ENCODE results near the gene CNTF.

Gene CNTF

DNA sequence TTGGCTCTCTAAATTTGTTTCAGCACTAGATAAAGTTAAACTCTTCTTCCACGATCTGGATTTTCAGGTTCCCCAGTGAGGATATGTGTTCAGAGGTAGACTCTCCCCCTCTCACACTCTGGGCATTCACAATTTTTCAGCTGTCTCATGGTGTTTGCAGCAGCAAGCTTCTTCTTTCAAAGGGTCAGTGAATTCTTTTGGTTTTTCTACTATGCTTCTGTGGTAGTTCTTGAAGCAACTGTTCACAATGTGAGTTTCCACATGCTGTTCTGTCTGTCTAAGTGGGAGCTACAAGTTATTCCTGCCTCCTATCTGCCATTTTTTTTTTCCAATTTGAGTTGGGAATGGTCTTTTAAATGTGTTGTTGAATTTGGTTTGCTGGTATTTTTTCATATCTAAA lies 25.4 kb downstream of the CNTF start:
- TF ChIP-seq BACH2 (CRISPR knock-in tag; IDR thresholded peaks at IDR 0.05; ENCODE audit: borderline replicate concordance) (no peak), ZC3H10 (CRISPR knock-in tag; IDR thresholded peaks at IDR 0.05) (no peak), GLIS3 (CRISPR knock-in tag; IDR thresholded peaks at IDR 0.05) (no peak), SNAI2 (CRISPR knock-in tag; IDR thresholded peaks at IDR 0.05) (no peak), ZNF70 (CRISPR knock-in tag; IDR thresholded peaks at IDR 0.05) (no peak), ZNF8 (CRISPR knock-in tag; IDR thresholded peaks at IDR 0.05) (no peak), ESRRG (CRISPR knock-in tag; IDR thresholded peaks at IDR 0.05) (no peak), TOX (CRISPR knock-in tag; IDR thresholded peaks at IDR 0.05; ENCODE audit: borderline replicate concordance) (no peak), ZFP30 (CRISPR knock-in tag; IDR thresholded peaks at IDR 0.05) (no peak), CSDC2 (CRISPR knock-in tag; IDR thresholded peaks at IDR 0.05) (no peak), RARB (CRISPR knock-in tag; IDR thresholded peaks at IDR 0.05) (no peak), ZNF565 (CRISPR knock-in tag; conservative IDR thresholded peaks at IDR 0.05; ENCODE audit: low read depth) (no peak), ZFP3 (CRISPR knock-in tag; IDR thresholded peaks at IDR 0.05) (no peak), TCF4 (CRISPR knock-in tag; IDR thresholded peaks at IDR 0.05; ENCODE audit: borderline replicate concordance) (no peak), PPARA (CRISPR knock-in tag; IDR thresholded peaks at IDR 0.05; ENCODE audit: borderline replicate concordance) (no peak), OSR1 (CRISPR knock-in tag; IDR thresholded peaks at IDR 0.05) (no peak), ARNTL (CRISPR knock-in tag; IDR thresholded peaks at IDR 0.05; ENCODE audit: borderline replicate concordance, low read depth) (no peak)
- TF ChIP-seq, protein P1, sequence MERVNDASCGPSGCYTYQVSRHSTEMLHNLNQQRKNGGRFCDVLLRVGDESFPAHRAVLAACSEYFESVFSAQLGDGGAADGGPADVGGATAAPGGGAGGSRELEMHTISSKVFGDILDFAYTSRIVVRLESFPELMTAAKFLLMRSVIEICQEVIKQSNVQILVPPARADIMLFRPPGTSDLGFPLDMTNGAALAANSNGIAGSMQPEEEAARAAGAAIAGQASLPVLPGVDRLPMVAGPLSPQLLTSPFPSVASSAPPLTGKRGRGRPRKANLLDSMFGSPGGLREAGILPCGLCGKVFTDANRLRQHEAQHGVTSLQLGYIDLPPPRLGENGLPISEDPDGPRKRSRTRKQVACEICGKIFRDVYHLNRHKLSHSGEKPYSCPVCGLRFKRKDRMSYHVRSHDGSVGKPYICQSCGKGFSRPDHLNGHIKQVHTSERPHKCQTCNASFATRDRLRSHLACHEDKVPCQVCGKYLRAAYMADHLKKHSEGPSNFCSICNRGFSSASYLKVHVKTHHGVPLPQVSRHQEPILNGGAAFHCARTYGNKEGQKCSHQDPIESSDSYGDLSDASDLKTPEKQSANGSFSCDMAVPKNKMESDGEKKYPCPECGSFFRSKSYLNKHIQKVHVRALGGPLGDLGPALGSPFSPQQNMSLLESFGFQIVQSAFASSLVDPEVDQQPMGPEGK (CRISPR knock-in tag; IDR thresholded peaks at IDR 0.05; ENCODE audit: borderline replicate concordance) = no peak
- TF ChIP-seq, protein P2, sequence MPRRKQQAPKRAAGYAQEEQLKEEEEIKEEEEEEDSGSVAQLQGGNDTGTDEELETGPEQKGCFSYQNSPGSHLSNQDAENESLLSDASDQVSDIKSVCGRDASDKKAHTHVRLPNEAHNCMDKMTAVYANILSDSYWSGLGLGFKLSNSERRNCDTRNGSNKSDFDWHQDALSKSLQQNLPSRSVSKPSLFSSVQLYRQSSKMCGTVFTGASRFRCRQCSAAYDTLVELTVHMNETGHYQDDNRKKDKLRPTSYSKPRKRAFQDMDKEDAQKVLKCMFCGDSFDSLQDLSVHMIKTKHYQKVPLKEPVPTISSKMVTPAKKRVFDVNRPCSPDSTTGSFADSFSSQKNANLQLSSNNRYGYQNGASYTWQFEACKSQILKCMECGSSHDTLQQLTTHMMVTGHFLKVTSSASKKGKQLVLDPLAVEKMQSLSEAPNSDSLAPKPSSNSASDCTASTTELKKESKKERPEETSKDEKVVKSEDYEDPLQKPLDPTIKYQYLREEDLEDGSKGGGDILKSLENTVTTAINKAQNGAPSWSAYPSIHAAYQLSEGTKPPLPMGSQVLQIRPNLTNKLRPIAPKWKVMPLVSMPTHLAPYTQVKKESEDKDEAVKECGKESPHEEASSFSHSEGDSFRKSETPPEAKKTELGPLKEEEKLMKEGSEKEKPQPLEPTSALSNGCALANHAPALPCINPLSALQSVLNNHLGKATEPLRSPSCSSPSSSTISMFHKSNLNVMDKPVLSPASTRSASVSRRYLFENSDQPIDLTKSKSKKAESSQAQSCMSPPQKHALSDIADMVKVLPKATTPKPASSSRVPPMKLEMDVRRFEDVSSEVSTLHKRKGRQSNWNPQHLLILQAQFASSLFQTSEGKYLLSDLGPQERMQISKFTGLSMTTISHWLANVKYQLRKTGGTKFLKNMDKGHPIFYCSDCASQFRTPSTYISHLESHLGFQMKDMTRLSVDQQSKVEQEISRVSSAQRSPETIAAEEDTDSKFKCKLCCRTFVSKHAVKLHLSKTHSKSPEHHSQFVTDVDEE (CRISPR knock-in tag; IDR thresholded peaks at IDR 0.05) = no peak
- TF ChIP-seq, protein P3, sequence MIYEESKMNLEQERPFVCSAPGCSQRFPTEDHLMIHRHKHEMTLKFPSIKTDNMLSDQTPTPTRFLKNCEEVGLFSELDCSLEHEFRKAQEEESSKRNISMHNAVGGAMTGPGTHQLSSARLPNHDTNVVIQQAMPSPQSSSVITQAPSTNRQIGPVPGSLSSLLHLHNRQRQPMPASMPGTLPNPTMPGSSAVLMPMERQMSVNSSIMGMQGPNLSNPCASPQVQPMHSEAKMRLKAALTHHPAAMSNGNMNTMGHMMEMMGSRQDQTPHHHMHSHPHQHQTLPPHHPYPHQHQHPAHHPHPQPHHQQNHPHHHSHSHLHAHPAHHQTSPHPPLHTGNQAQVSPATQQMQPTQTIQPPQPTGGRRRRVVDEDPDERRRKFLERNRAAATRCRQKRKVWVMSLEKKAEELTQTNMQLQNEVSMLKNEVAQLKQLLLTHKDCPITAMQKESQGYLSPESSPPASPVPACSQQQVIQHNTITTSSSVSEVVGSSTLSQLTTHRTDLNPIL (CRISPR knock-in tag; IDR thresholded peaks at IDR 0.05; ENCODE audit: low read depth) = no peak
- ATAC-seq = no peak

DNA sequence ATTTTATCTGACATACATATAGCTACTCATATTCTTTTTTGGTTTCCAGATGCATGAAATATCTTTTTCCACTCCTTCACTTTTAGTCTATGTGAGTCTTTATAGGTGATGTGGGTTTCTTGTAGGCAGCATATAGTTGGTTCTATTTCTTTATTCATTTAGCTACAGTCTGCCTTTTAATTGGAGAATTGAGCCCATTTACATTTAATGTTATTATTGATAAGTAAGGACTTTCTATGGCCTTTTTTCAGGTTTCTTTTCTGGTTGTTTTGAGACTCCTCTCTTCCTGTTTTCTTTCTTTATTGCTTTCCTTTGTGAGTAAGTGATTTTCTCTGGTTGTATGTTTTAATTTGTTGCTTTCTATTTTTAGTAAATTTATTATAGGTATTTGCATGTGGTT lies 27.2 kb downstream of the CNTF start:
- TF ChIP-seq ESRRG (CRISPR knock-in tag; IDR thresholded peaks at IDR 0.05) (no peak), TOX (CRISPR knock-in tag; IDR thresholded peaks at IDR 0.05; ENCODE audit: borderline replicate concordance) (no peak), SNAI2 (CRISPR knock-in tag; IDR thresholded peaks at IDR 0.05) (no peak), BACH2 (CRISPR knock-in tag; IDR thresholded peaks at IDR 0.05; ENCODE audit: borderline replicate concordance) (no peak), RARB (CRISPR knock-in tag; IDR thresholded peaks at IDR 0.05) (no peak), TCF4 (CRISPR knock-in tag; IDR thresholded peaks at IDR 0.05; ENCODE audit: borderline replicate concordance) (no peak), ZFP30 (CRISPR knock-in tag; IDR thresholded peaks at IDR 0.05) (no peak), OSR1 (CRISPR knock-in tag; IDR thresholded peaks at IDR 0.05) (no peak), ZNF8 (CRISPR knock-in tag; IDR thresholded peaks at IDR 0.05) (no peak), GLIS3 (CRISPR knock-in tag; IDR thresholded peaks at IDR 0.05) (no peak)
- TF ChIP-seq, protein P3 (CRISPR knock-in tag; IDR thresholded peaks at IDR 0.05; ENCODE audit: low read depth) = no peak
- TF ChIP-seq, protein P4, sequence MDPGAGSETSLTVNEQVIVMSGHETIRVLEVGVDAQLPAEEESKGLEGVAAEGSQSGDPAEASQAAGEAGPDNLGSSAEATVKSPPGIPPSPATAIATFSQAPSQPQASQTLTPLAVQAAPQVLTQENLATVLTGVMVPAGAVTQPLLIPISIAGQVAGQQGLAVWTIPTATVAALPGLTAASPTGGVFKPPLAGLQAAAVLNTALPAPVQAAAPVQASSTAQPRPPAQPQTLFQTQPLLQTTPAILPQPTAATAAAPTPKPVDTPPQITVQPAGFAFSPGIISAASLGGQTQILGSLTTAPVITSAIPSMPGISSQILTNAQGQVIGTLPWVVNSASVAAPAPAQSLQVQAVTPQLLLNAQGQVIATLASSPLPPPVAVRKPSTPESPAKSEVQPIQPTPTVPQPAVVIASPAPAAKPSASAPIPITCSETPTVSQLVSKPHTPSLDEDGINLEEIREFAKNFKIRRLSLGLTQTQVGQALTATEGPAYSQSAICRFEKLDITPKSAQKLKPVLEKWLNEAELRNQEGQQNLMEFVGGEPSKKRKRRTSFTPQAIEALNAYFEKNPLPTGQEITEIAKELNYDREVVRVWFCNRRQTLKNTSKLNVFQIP (CRISPR knock-in tag; IDR thresholded peaks at IDR 0.05; ENCODE audit: borderline replicate concordance, low read depth) = no peak
- TF ChIP-seq, protein P5, sequence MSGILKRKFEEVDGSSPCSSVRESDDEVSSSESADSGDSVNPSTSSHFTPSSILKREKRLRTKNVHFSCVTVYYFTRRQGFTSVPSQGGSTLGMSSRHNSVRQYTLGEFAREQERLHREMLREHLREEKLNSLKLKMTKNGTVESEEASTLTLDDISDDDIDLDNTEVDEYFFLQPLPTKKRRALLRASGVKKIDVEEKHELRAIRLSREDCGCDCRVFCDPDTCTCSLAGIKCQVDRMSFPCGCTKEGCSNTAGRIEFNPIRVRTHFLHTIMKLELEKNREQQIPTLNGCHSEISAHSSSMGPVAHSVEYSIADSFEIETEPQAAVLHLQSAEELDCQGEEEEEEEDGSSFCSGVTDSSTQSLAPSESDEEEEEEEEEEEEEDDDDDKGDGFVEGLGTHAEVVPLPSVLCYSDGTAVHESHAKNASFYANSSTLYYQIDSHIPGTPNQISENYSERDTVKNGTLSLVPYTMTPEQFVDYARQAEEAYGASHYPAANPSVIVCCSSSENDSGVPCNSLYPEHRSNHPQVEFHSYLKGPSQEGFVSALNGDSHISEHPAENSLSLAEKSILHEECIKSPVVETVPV (CRISPR knock-in tag; IDR thresholded peaks at IDR 0.05) = no peak
- ATAC-seq = no peak
